A673 (cell line): ENCODE results near the gene COL2A1.

ENCODE experiments used
- EZH2 ChIP-seq: fragments of 200-600 bp; sonication (generic); IDR thresholded peaks from 2 replicates; pipeline ENCODE4 v1.6.1; 2017; ENCODE audit warnings: borderline replicate concordance, low read depth, mild to moderate bottlenecking, mixed read lengths, antibody characterized with exemption, low read length; ENCODE audit not compliant: poor library complexity, severe bottlenecking
- TF ChIP-seq, protein P1 (sequence below): fragments of 300-800, 200-600 bp; sonication (generic); conservative IDR thresholded peaks from 2 replicates; pipeline ENCODE4 v1.5.1; 2017; ENCODE audit warnings: low read depth, mild to moderate bottlenecking, antibody characterized with exemption, low read length, moderate library complexity, mixed read lengths

DNA sequence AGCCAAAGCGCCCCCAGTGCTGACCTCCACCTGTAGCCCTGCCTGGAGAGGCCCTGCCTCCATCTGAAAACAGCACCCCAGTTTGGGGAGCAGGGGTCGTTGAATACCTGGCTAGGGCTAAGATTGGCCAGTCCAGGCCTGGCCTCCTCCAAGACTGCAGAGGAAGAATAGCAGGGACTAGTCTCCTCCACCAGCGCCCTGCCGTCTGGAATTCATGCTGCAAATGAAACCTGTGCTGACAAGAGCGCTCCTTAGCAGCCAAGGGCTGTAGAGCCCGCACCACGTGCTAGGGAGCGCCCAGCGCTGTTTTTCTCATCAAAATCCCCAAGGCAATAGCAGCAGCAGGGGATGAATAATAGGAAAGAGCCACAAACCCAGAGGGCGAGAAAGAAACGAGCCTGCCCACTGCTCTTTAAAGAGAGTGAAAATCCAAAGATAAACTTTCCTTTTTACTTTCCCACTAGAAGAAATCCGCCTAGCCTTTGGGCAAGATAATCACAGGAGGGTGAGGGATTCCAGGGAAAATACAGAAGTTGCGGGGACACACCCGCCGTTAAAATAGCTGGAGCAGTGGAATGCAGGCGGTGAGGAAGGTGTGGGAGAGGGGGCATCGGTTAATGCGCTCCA is 3.3 kb downstream of the COL2A1 start:
- TF ChIP-seq, protein P1, sequence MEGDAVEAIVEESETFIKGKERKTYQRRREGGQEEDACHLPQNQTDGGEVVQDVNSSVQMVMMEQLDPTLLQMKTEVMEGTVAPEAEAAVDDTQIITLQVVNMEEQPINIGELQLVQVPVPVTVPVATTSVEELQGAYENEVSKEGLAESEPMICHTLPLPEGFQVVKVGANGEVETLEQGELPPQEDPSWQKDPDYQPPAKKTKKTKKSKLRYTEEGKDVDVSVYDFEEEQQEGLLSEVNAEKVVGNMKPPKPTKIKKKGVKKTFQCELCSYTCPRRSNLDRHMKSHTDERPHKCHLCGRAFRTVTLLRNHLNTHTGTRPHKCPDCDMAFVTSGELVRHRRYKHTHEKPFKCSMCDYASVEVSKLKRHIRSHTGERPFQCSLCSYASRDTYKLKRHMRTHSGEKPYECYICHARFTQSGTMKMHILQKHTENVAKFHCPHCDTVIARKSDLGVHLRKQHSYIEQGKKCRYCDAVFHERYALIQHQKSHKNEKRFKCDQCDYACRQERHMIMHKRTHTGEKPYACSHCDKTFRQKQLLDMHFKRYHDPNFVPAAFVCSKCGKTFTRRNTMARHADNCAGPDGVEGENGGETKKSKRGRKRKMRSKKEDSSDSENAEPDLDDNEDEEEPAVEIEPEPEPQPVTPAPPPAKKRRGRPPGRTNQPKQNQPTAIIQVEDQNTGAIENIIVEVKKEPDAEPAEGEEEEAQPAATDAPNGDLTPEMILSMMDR, result no peak
- no peak for TF ChIP-seq EZH2
